CD4-positive, alpha-beta memory T cell (primary cell): ENCODE measurements around the gene CHST15. TPM values are rescaled to one million over a fixed set of nuclear protein-coding genes. Genes with fewer than 3 reads are reported as not detected.
A peak's percentile ranks its signal among the peaks of the same experiment; 100 is the strongest.

Experiments
- CTCF ChIA-PET: fragments of 350-600 bp; sonication (Branson Sonifier 250); formaldehyde crosslinking; loops from one replicate; lab custom pipeline; 2021; ENCODE audit warnings: inconsistent platforms; ENCODE audit not compliant: partially characterized antibody; lab: Charles Lee
- POLR2A ChIA-PET: fragments of 350-600 bp; sonication (Branson Sonifier 250); formaldehyde crosslinking; loops from one replicate; lab custom pipeline; 2021; ENCODE audit not compliant: partially characterized antibody; lab: Charles Lee
- DNase-seq, 5 donors: peaks; one replicate each; pipeline versions ENCODE4 v3.0.0 to v3.0.0-alpha.2; 2020 to 2022; ENCODE audit warnings: mixed read lengths in 1 of 5
- H3K27ac ChIP-seq: one replicate; pipeline ENCODE4 v1.7.0; 2013; ENCODE audit warnings: low read depth, low read length
- H3K27me3 ChIP-seq: 2 replicates; pipeline ENCODE4 v1.7.0; 2013; ENCODE audit warnings: mild to moderate bottlenecking, low read length, moderate library complexity; ENCODE audit not compliant: insufficient read depth
- H3K36me3 ChIP-seq: 2 replicates; pipeline ENCODE4 v1.7.0; 2013; ENCODE audit warnings: mild to moderate bottlenecking, low read length, moderate library complexity; ENCODE audit not compliant: insufficient read depth
- H3K4me1 ChIP-seq: 2 replicates; pipeline ENCODE4 v1.7.0; 2013; ENCODE audit warnings: mild to moderate bottlenecking, low read length, moderate library complexity; ENCODE audit not compliant: insufficient read depth
- H3K4me3 ChIP-seq, 2 donors: one replicate each; pipeline ENCODE4 v1.7.0; 2013; ENCODE audit warnings: low read length in 2 of 2, mild to moderate bottlenecking in 1 of 2
- H3K9me3 ChIP-seq, 2 donors: one replicate each; pipeline ENCODE4 v1.7.0; 2013; ENCODE audit warnings: low read length in 2 of 2, control low read depth in 1 of 2; ENCODE audit not compliant: control insufficient read depth in 1 of 2
- H3K27ac Mint-ChIP-seq, 7 donors: one replicate each; pipeline ENCODE4 v1.8.0; 2020 to 2021; ENCODE audit warnings: mixed read lengths in 7 of 7, mild to moderate bottlenecking in 6 of 7, inconsistent platforms in 3 of 7, moderate library complexity in 3 of 7
- H3K27me3 Mint-ChIP-seq, 2 donors: one replicate each; pipeline ENCODE4 v1.8.0; 2020 to 2021; ENCODE audit warnings: mixed read lengths in 2 of 2
- H3K36me3 Mint-ChIP-seq, 2 donors: one replicate each; pipeline ENCODE4 v1.8.0; 2020 to 2021; ENCODE audit warnings: mixed read lengths in 2 of 2, inconsistent platforms in 1 of 2, mild to moderate bottlenecking in 1 of 2
- H3K4me1 Mint-ChIP-seq, 4 donors: one replicate each; pipeline ENCODE4 v1.8.0; 2020 to 2021; ENCODE audit warnings: mixed read lengths in 4 of 4, mild to moderate bottlenecking in 1 of 4
- H3K4me3 Mint-ChIP-seq, 8 donors: one replicate each; pipeline ENCODE4 v1.8.0; 2020 to 2021; ENCODE audit warnings: mixed read lengths in 8 of 8, mild to moderate bottlenecking in 7 of 8, moderate library complexity in 6 of 8, inconsistent platforms in 3 of 8
- H3K9me3 Mint-ChIP-seq, 8 donors: one replicate each; pipeline ENCODE4 v1.8.0; 2020 to 2021; ENCODE audit warnings: mixed read lengths in 8 of 8, mild to moderate bottlenecking in 5 of 8, inconsistent platforms in 3 of 8, moderate library complexity in 1 of 8
- intact Hi-C: fragments of 100-400 bp; cut with micrococcal nuclease; formaldehyde crosslinking; loops from one replicate; pipeline ENCODE4 v1.15.1; 2023
- polyA plus RNA-seq, 2 donors: library from polyadenylated mRNA; unstranded; fragments of 300-500 nt; fragmentation: Illumina TruSeq; gene quantifications; one replicate each; pipeline ENCODE4 v1.2.3, GENCODE V29; 2021
- total RNA-seq, 2 experiments: library from RNA; stranded (reverse); gene quantifications; one replicate each; pipeline ENCODE4 v1.2.3, GENCODE V29; 2021

The CHST15 gene
- total and polyA plus RNA-seq, 4 experiments from 2014 or later = 0.13 to 1.2 (median 0.67) TPM; not detected in 1

DNA sequence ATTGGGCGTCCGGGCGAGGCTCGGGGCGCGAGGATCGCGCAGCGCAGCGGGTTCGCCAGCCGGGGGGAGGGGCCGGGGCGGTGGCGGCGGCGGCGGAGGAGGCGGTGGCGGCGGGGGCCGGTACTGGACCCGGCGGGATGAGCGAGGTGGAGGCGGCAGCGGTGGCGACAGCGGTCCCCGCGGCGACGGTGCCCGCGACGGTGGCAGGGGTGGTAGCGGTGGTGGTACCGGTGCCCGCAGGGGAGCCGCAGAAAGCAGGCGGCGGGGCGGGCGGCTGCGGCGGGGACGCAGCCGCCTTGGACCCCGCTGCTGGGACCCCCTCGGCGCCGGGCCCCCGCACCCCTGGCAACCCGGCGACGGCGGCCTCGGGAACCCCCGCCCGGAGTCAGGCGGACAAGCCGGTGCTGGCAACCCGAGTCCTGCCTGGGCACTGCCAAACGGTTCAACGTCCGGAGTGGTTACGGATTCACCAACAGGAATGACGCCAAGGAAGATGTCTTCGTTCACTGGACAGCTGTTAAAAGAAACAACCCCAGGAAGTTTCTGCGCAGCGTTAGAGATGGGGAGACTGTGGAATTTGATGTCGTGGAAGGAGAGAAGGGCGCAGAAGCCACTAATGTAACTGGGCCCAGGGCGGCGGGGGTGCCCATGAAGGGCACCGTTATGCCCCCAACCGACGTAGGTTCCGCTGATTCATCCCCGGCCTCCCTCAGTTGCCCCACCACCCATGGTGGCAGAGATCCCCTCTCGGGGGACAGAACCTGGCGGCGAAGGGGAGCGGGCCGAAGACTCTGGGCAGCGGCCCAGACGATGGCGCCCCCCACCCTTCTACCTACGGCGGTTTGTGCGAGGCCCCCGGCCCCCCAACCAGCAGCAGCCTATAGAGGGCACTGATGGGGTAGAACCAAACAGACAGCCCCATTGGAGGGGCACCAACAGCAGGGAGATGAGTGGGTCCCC lies 101.5 kb downstream of the CHST15 start:
- Histone ChIP-seq H3K27ac (no peak overlapping the region), H3K4me3 (no peak overlapping the region), H3K36me3 (no peaks in the 10 kb centered on the region), H3K27me3 (peaks cover 9% of the 10 kb centered on the region), H3K9me3 (no peaks in the 10 kb centered on the region), H3K4me1 (peaks cover 14% of the 10 kb centered on the region)
- peaks cover 4 to 17% (median 10%) of the 10 kb centered on the region in 4 donors for H3K4me1 Mint-ChIP-seq
- H3K36me3 Mint-ChIP-seq = no peaks in the 10 kb centered on the region
- POLR2A ChIA-PET = no interaction called here
- H3K27ac Mint-ChIP-seq = no peak overlapping the region
- intact Hi-C loops = no loop called here
- peak overlapping the region in 1 of 8 donors; percentile 17 for H3K4me3 Mint-ChIP-seq
- CTCF ChIA-PET = interaction anchor here (1.5 to 7.6 kb wide), 2 partner anchors 397 to 399 kb away, joined by 6 to 296 read pairs; no protein-coding TSS in a partner anchor
- no peak for DNase-seq
- no peaks in the 10 kb centered on the region for H3K9me3 Mint-ChIP-seq
- H3K27me3 Mint-ChIP-seq = peaks cover 40 to 53% of the 10 kb centered on the region in 2 donors

DNA sequence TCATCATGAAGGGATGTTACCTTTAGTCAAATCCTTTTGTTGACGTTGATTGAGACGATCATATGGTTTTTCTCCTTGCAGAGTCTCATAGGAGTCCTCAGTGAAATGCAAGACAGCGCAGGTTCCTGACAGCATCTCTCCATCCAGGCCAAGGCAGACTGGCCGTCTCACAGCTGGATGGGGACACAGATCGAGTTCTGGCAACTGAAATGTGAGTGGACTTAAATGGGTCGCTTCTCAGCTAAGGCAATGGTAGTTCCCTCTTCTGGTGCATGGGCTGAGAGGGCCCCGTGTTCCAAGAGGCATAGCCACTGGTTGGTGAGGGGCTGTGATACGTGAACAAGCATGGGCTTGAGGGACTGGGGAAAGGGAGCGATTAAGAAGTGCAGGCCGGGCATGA lies 102.5 kb downstream of the CHST15 start:
- no peak overlapping the region for H3K4me3 ChIP-seq

DNA sequence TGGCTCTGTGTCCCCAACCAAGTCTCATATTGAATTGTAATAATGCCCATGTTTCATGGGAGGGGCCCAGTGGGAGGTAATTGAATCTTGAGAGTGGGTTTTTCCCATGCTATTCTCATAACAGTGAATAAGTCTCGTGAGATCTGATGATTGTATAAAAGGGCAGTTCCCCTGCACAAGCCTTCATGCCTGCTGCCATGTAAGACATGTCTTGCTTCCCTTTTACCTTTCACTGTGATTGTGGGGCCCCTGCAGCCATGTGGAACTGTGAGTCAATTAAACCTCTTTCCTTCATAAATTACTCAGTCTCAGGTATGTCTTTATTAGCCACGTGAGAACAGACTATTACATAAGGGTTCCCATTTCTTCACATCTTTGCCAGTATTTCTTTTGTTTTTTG lies 104.7 kb downstream of the CHST15 start:
- intact Hi-C loops = no loop called here
- Histone ChIP-seq H3K4me3 (no peak overlapping the region), H3K4me1 (no peaks in the 10 kb centered on the region), H3K9me3 (no peaks in the 10 kb centered on the region), H3K27me3 (no peaks in the 10 kb centered on the region), H3K36me3 (no peaks in the 10 kb centered on the region), H3K27ac (no peak overlapping the region)
- H3K9me3 Mint-ChIP-seq = peaks cover 0 to 3% (median 0%) of the 10 kb centered on the region in 8 donors
- H3K36me3 Mint-ChIP-seq = no peaks in the 10 kb centered on the region
- H3K27me3 Mint-ChIP-seq = peaks cover 30 to 36% of the 10 kb centered on the region in 2 donors
- H3K27ac Mint-ChIP-seq = no peak overlapping the region
- CTCF ChIA-PET = interaction anchor here (1.4 kb wide), 1 partner anchor 401 kb away, joined by 8 read pairs; no protein-coding TSS in a partner anchor
- POLR2A ChIA-PET = no interaction called here
- H3K4me1 Mint-ChIP-seq = peaks cover 0 to 5% (median 2%) of the 10 kb centered on the region in 4 donors
- no peak for DNase-seq
- no peak overlapping the region for H3K4me3 Mint-ChIP-seq

More for the DNA sequence above, 102.5 kb downstream of the CHST15 start:
- H3K36me3 Mint-ChIP-seq = no peaks in the 10 kb centered on the region
- Histone ChIP-seq H3K27me3 (peaks cover 9% of the 10 kb centered on the region), H3K4me1 (peaks cover 14% of the 10 kb centered on the region), H3K27ac (no peak overlapping the region), H3K9me3 (no peaks in the 10 kb centered on the region), H3K36me3 (no peaks in the 10 kb centered on the region)
- no peak for DNase-seq
- H3K4me1 Mint-ChIP-seq = peaks cover 4 to 17% (median 10%) of the 10 kb centered on the region in 4 donors
- ChIA-PET POLR2A (no interaction called here), CTCF (interaction anchor here (1.5 kb wide), 1 partner anchor 398 kb away, joined by 6 read pairs; no protein-coding TSS in a partner anchor)
- H3K4me3 Mint-ChIP-seq = peak overlapping the region in 2 of 8 donors; percentile 18 to 22
- no peaks in the 10 kb centered on the region for H3K9me3 Mint-ChIP-seq
- peaks cover 36 to 48% of the 10 kb centered on the region in 2 donors for H3K27me3 Mint-ChIP-seq
- intact Hi-C loops = no loop called here
- no peak overlapping the region for H3K27ac Mint-ChIP-seq

DNA sequence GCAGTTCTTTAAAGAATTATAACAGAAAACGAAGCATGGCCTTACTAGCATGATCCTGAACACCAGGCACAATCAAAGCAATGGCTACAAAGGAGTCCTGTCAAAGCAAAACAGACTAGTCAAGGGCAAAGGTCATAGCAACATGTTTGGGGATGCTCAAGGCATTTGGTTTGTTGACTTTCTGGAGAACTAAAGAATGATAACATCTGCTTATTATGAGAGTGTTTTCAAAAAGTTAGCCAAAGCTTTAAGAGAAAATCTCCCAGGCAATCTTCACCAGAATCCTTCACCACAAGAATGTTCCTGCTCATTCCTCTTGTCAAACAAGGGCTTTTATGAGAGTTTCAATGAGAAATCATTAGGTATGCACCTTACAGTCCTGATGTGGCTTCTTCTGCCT lies 106.7 kb downstream of the CHST15 start:
- CTCF ChIA-PET = no interaction called here

DNA sequence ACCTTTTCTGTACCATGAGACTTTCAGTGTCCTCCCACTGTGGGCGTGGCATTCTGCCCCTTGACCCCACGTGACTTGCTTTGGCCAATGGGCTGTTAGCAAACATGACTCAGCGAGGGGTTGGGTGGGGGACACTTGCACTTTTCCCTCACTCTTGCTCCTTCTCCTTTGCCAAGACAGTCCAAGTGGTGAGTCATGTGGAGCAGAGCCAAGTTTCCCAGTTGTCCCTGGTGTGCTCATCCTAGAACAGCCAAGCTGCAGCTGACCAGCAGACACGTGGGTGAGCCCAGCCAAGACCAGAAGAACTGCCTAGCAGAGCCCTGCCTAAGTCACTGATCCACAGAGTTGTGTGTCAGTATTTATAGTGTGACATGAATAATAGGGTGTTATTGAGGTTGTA lies 119.0 kb downstream of the CHST15 start:
- CTCF ChIA-PET = no interaction called here
- no peak overlapping the region for H3K27ac Mint-ChIP-seq
- H3K27me3 ChIP-seq = peaks cover 10% of the 10 kb centered on the region

More for the DNA sequence above, 106.7 kb downstream of the CHST15 start:
- POLR2A ChIA-PET = no interaction called here
- H3K4me3 Mint-ChIP-seq = no peak overlapping the region
- intact Hi-C loops = no loop called here
- H3K27me3 Mint-ChIP-seq = peaks cover 22 to 29% of the 10 kb centered on the region in 2 donors
- H3K9me3 ChIP-seq = no peaks in the 10 kb centered on the region
- no peak for DNase-seq
- no peak overlapping the region for H3K27ac Mint-ChIP-seq
- no peaks in the 10 kb centered on the region for H3K36me3 ChIP-seq
- H3K4me1 Mint-ChIP-seq = peaks cover 0 to 5% (median under 1%) of the 10 kb centered on the region in 4 donors
- H3K9me3 Mint-ChIP-seq = peaks cover 0 to 3% (median 0%) of the 10 kb centered on the region in 8 donors
- H3K4me3 ChIP-seq = no peak overlapping the region
- no peaks in the 10 kb centered on the region for H3K27me3 ChIP-seq
- no peaks in the 10 kb centered on the region for H3K36me3 Mint-ChIP-seq
- H3K27ac ChIP-seq = no peak overlapping the region
- no peaks in the 10 kb centered on the region for H3K4me1 ChIP-seq

DNA sequence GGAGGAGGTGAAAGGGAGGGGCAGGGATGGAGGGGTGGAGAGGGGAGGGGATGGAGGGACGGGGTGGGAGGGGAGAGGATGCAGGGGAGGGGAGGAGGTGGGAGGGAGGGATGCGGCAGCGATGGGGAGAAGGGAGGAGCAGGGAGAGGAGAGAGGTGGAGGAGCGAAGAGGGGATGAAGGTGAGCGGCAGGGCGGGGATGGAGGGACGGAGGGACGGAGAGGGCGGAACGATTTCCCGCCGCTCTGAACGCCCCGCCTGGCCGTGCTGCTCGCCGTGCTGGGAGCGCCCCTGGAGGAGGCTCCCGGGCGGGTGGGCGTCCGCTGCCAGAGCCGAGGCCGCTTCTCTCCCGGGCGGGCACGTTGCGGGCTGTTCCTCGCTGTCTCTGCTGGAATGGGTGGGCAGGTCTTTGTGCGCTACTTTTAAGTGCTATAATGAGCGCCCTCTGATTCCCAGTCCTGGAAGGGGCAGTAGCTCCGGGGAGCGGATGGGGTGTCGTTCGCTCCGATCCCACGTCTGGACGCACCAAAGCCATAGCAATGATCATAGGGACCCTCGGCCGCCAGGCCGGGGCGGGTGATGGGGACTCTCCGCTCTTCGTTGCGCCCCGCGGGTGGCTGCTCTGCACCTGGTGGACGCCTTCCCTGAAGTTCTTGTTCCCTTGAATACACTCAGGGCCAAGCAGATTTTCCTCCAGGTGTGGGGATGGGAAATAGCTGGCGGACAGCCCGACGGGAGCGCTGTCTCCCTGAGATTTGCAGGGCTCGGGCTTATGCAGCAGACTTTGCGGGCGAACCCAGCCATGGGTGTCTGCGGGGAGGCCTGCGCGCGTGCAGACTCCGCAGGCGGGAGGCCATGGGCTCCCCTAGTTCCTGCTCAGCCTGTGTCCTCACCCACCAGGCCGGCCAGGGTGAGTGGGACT lies 120.7 kb downstream of the CHST15 start:
- H3K27ac ChIP-seq = no peak overlapping the region
- Mint-ChIP-seq H3K4me3 (no peak overlapping the region), H3K36me3 (no peaks in the 10 kb centered on the region), H3K4me1 (peaks cover 0 to 8% (median 6%) of the 10 kb centered on the region in 4 donors), H3K27me3 (peaks cover 60 to 65% of the 10 kb centered on the region in 2 donors), H3K9me3 (peaks cover 0 to 7% (median 1%) of the 10 kb centered on the region in 8 donors), H3K27ac (peak overlapping the region in 1 of 7 donors; percentile 69)
- intact Hi-C loops = no loop called here
- peaks cover 5% of the 10 kb centered on the region for H3K27me3 ChIP-seq
- CTCF ChIA-PET = no interaction called here
- no peak for DNase-seq
- no peak overlapping the region for H3K4me3 ChIP-seq
- H3K36me3 ChIP-seq = no peaks in the 10 kb centered on the region
- H3K4me1 ChIP-seq = no peaks in the 10 kb centered on the region
- H3K9me3 ChIP-seq = no peaks in the 10 kb centered on the region
- POLR2A ChIA-PET = no interaction called here

More for the DNA sequence above, 119.0 kb downstream of the CHST15 start:
- DNase-seq = no peak
- POLR2A ChIA-PET = no interaction called here
- intact Hi-C loops = no loop called here
- Histone ChIP-seq H3K4me3 (no peak overlapping the region), H3K36me3 (no peaks in the 10 kb centered on the region), H3K4me1 (no peaks in the 10 kb centered on the region), H3K27ac (no peak overlapping the region), H3K9me3 (no peaks in the 10 kb centered on the region)
- no peaks in the 10 kb centered on the region for H3K36me3 Mint-ChIP-seq
- H3K27me3 Mint-ChIP-seq = peaks cover 54 to 59% of the 10 kb centered on the region in 2 donors
- peaks cover 0 to 7% (median 1%) of the 10 kb centered on the region in 8 donors for H3K9me3 Mint-ChIP-seq
- H3K4me1 Mint-ChIP-seq = peaks cover 0 to 7% (median 4%) of the 10 kb centered on the region in 4 donors
- no peak overlapping the region for H3K4me3 Mint-ChIP-seq
